Measurements from ENCODE around the gene MBD2.
A peak's percentile ranks its signal among the peaks of the same experiment; 100 is the strongest.

Gene MBD2

DNA sequence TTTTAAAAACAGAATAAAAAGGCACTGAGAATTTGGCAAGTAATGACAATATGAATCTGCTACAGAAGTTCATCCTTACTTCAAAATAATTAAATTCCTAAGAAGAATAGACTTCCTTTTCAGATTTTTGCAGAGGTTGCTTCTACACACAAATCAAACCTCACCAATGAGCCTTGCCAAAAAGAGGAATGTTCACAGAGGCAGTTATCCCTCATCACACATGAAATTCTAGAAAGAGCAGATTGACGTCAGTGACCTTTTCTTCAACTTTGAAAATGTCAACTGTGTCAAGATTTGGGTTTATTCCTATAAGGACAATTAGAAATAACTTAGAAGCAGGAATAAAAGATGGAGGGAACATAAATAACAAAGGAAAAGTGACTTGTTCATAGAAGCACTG is 64.6 kb downstream of the MBD2 start:
- Histone ChIP-seq H3K27ac (no peak overlapping the region), H4K20me1 (peaks cover 0 to 59% (median 13%) of the 10 kb centered on the region in 11 experiments; a peak in 11 of 22 replicates), H3K9ac (no peak overlapping the region), H3K36me3 (peaks cover 97 to 100% (median 99%) of the 10 kb centered on the region in 11 experiments), H3K4me2 (no peak overlapping the region), H3K9me3 (replicated peaks in 1 of 11) (no peaks in the 10 kb centered on the region), H3K4me1 (no peaks in the 10 kb centered on the region), H3K4me3 (no peak overlapping the region), H3K27me3 (no peaks in the 10 kb centered on the region)
- no peak for TF ChIP-seq Cebpa-rat (IDR thresholded peaks at IDR 0.05)

DNA sequence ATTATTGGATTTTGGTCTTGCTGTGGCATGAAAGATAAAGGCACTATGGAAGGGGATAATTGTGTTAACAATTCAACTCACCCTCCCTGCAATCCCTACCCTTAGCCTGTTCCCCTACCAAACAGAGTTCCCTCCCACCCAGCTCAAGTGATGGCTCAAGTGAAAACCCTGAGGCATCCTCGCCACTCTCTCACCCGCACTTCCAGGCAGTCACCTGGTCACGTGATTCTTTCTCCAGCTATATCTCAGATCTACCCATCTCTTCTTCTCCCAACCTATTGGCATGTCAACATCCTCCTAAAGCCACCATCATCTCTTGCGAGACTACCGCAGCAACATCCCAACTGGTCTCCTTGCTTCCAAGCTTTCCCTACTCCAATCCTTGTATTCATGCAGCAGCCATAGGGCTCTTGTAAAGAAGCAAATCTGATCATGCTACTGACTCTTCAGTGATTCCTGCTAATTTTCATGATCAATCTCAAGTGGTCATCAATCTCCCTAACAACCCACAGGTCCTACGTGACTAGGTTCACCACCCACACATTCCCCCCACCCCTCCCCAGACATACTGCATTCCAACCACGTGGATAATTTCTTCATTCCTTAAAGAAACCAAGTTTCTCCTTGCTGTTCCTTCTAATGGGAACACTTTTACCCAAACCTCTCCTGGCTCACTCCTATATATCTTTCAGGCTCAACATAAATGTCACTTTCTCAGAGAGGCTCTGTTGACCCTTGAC is 66.7 kb downstream of the MBD2 start:
- H3K4me2 ChIP-seq = no peak overlapping the region
- no peak for TF ChIP-seq Cebpa-rat (IDR thresholded peaks at IDR 0.05)
- H3K36me3 ChIP-seq = peaks cover 97 to 100% (median 99%) of the 10 kb centered on the region in 11 experiments
- H3K4me1 ChIP-seq = no peaks in the 10 kb centered on the region
- H3K9me3 ChIP-seq (replicated peaks in 1 of 11) = no peaks in the 10 kb centered on the region
- H4K20me1 ChIP-seq = peaks cover 0 to 45% (median 13%) of the 10 kb centered on the region in 11 experiments; a peak in 11 of 22 replicates
- no peaks in the 10 kb centered on the region for H3K27me3 ChIP-seq
- H3K27ac ChIP-seq = no peak overlapping the region
- H3K4me3 ChIP-seq = no peak overlapping the region
- no peak overlapping the region for H3K9ac ChIP-seq

DNA sequence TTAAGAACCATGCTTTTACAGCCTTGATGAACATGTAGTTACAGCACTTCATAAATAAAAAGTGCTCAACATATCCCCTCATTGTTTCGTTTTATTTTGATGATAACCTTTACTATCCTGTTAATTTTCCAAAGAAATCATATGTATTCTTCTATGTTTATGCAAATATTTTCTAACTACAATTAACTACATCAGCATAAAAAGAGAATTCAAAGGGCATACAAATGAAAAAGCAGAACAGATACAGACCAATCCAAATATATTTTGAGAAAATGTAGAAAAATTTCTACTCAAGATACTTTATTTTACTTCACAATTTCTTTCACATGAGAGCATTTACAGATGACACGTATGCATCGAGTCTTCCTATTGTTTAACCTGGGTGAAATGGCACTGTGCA is 69.1 kb downstream of the MBD2 start:
- peaks cover 86 to 100% (median 92%) of the 10 kb centered on the region in 11 experiments for H3K36me3 ChIP-seq
- no peak overlapping the region for H3K27ac ChIP-seq
- no peak overlapping the region for H3K4me2 ChIP-seq
- H4K20me1 ChIP-seq = peaks cover 0 to 28% (median 7%) of the 10 kb centered on the region in 11 experiments; a peak in 11 of 22 replicates
- peaks cover 0 to 12% (median 0%) of the 10 kb centered on the region in 10 experiments; a peak in 6 of 20 replicates for H3K4me1 ChIP-seq
- no peak overlapping the region for H3K4me3 ChIP-seq
- no peaks in the 10 kb centered on the region for H3K27me3 ChIP-seq
- TF ChIP-seq Cebpa-rat (IDR thresholded peaks at IDR 0.05) = no peak
- H3K9me3 ChIP-seq (replicated peaks in 1 of 11) = no peaks in the 10 kb centered on the region
- no peak overlapping the region for H3K9ac ChIP-seq

DNA sequence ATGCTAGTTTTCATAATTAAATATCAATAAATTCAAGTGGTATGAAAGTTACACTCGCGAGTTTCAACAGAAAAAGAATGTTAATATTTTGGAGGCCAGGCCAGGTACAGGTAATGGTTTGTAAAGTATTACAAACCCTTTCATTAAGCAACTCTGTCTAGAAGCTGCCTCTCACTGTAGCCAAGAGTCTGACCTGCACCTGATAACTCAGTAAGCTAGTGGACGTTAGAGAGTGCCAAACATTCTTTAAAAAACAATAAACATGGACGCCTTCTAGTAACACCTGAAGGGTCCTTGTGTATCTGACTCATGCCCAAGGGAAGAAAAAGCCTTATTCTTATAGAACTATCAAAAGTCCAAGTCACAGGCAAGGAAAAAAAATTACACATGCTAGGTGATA is 70.2 kb downstream of the MBD2 start:
- Histone ChIP-seq H3K4me3 (no peak overlapping the region), H3K4me1 (peaks cover 0 to 23% (median 4%) of the 10 kb centered on the region in 10 experiments; a peak in 11 of 20 replicates), H3K9ac (no peak overlapping the region), H3K27me3 (no peaks in the 10 kb centered on the region), H3K4me2 (no peak overlapping the region), H3K27ac (no peak overlapping the region), H3K36me3 (peaks cover 74 to 95% (median 83%) of the 10 kb centered on the region in 11 experiments), H3K9me3 (replicated peaks in 1 of 11) (no peaks in the 10 kb centered on the region), H4K20me1 (peaks cover 0 to 24% (median 7%) of the 10 kb centered on the region in 11 experiments; a peak in 11 of 22 replicates)
- TF ChIP-seq Cebpa-rat (IDR thresholded peaks at IDR 0.05) = no peak

DNA sequence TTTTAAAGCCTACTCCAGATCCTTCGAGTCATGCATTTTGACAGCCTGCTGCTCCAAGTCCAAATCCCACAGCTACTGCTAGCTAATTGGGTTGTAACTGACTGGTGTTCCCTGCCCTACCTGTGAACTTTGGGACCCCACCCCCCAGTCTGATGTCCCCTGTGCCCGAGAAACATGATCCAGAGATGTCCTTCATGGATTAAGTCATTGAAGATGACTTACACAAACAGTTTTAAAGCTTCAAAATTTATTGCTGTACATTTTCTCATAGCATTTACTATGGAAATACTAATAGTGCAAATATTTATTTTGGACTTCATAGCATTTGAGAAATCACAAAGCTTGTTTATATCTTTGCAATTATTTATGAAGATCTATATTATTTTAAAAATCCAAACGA is 73.1 kb downstream of the MBD2 start:
- Histone ChIP-seq H3K36me3 (peaks cover 46 to 66% (median 55%) of the 10 kb centered on the region in 11 experiments), H3K4me3 (no peak overlapping the region), H3K9me3 (replicated peaks in 1 of 11) (no peaks in the 10 kb centered on the region), H3K9ac (no peak overlapping the region), H3K27ac (no peak overlapping the region), H3K4me2 (no peak overlapping the region), H3K4me1 (peaks cover 0 to 37% (median 7%) of the 10 kb centered on the region in 10 experiments; a peak in 11 of 20 replicates), H4K20me1 (peaks cover 0 to 12% (median 1%) of the 10 kb centered on the region in 11 experiments; a peak in 5 of 22 replicates), H3K27me3 (no peaks in the 10 kb centered on the region)
- no peak for TF ChIP-seq Cebpa-rat (IDR thresholded peaks at IDR 0.05)

DNA sequence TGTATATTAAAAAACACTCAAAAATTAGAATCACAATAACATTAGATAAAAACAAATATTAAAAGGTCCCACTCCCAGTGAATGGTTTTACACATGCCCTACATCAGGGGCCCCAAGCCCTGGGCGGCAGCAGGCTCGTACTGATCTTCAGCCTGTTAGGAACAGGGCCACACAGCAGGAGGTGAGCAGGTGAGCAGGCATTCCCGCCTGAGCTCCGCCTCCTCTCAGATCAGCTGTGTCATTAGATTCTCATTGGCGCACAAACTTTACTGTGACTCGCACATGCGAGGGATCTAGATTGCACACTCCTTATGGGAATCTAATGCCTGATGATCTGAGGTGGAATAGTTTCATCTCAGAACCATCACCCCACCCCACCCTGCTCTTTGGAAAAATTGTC is 74.2 kb downstream of the MBD2 start:
- peaks cover 0 to 37% (median 7%) of the 10 kb centered on the region in 10 experiments; a peak in 11 of 20 replicates for H3K4me1 ChIP-seq
- no peak overlapping the region for H3K4me3 ChIP-seq
- H3K27me3 ChIP-seq = no peaks in the 10 kb centered on the region
- H3K27ac ChIP-seq = peak overlapping the region in 3 of 11 experiments; percentile 77 to 86 (median 81); a peak in 5 of 22 replicates
- H4K20me1 ChIP-seq = 0 out of 22 replicates have a peak, but pooled peaks cover 0 to under 1% (median 0%) of the 10 kb centered on the region in 11 experiments
- H3K9ac ChIP-seq = peak overlapping the region in 1 of 11 experiments; percentile 66; a peak in 1 of 22 replicates
- no peak for TF ChIP-seq Cebpa-rat (IDR thresholded peaks at IDR 0.05)
- H3K9me3 ChIP-seq (replicated peaks in 1 of 11) = no peaks in the 10 kb centered on the region
- peaks cover 35 to 54% (median 48%) of the 10 kb centered on the region in 11 experiments for H3K36me3 ChIP-seq
- H3K4me2 ChIP-seq = peak overlapping the region in 3 of 11 experiments; percentile 69 to 72 (median 71); a peak in 6 of 22 replicates

DNA sequence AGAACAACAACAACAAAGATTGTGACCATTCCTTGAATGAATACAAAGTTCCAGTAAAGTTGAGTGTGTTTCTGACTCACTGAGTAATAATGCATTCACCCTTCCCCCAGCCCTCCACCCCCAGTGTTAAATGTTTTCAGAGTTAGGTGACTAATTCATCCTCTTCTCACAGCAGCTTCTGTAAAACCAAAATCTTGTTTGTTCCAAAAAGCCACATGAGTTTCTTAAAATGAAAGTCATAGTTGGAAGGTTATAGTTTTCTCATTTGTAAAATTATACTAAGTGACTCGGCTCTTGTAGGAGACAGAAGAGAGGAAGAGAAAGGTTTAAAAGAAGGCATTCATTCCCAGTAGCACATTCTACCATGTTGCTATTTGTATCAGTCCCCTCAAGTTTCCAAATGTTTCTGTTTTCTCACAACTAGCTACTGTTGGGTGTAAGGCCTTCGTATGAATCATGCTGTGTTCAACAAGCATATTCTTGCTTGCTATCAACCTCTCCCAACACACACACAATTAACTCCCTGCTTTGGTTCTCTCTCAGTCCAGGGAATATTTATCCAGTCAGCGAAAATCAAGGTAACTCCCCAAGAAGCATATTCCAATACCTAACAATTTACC is 75.3 kb downstream of the MBD2 start:
- H4K20me1 ChIP-seq = no peaks in the 10 kb centered on the region
- TF ChIP-seq Cebpa-rat (IDR thresholded peaks at IDR 0.05) = no peak
- H3K36me3 ChIP-seq = peaks cover 25 to 47% (median 38%) of the 10 kb centered on the region in 11 experiments
- H3K9me3 ChIP-seq (replicated peaks in 1 of 11) = peaks cover 0 to 8% (median under 1%) of the 10 kb centered on the region in 11 experiments; a peak in 15 of 22 replicates
- H3K4me2 ChIP-seq = peak overlapping the region in 4 of 11 experiments; percentile 43 to 72 (median 70); a peak in 8 of 22 replicates
- H3K4me1 ChIP-seq = peaks cover 0 to 37% (median 7%) of the 10 kb centered on the region in 10 experiments; a peak in 11 of 20 replicates
- H3K4me3 ChIP-seq = no peak overlapping the region
- H3K27me3 ChIP-seq = no peaks in the 10 kb centered on the region
- peak overlapping the region in 7 of 11 experiments; percentile 4 to 86 (median 67); a peak in 12 of 22 replicates for H3K27ac ChIP-seq
- peak overlapping the region in 5 of 11 experiments; percentile 7 to 66 (median 42); a peak in 8 of 22 replicates for H3K9ac ChIP-seq

DNA sequence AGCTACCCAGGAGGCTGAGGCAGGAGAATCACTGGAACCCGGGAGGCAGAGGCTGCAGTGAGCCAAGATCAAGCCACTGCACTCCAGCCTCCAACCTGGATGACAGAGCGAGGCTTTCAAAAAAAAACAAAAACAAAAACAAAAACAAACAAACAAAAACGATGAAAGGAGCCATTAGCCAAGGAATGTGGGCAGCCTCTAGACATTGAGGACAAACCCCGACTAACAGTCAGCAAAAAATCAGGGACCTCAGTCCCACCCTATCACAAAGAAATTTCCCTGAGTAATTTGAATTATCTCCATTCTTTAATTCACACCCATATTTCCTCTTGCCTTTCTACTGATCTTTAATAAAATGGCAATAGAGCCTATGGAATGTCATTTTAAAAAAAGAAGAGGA is 75.8 kb downstream of the MBD2 start:
- TF ChIP-seq Cebpa-rat (IDR thresholded peaks at IDR 0.05) = no peak
- Histone ChIP-seq H3K27ac (peak overlapping the region in 5 of 11 experiments; percentile 52 to 86 (median 77); a peak in 11 of 22 replicates), H3K4me3 (no peak overlapping the region), H3K9ac (peak overlapping the region in 2 of 11 experiments; percentile 60 to 66; a peak in 3 of 22 replicates), H3K4me1 (peaks cover 0 to 37% (median 7%) of the 10 kb centered on the region in 10 experiments; a peak in 11 of 20 replicates), H3K36me3 (peaks cover 24 to 47% (median 36%) of the 10 kb centered on the region in 11 experiments), H4K20me1 (no peaks in the 10 kb centered on the region), H3K27me3 (no peaks in the 10 kb centered on the region), H3K9me3 (replicated peaks in 1 of 11) (peaks cover 4 to 13% (median 6%) of the 10 kb centered on the region in 11 experiments), H3K4me2 (peak overlapping the region in 4 of 11 experiments; percentile 43 to 72 (median 70); a peak in 8 of 22 replicates)

Data from BLaER1 treated with 17β-estradiol and CSF1 and Interleukin-3, amounts not matched to agents 10 nM and 100 nM (cell line).